D721Med (cell line): ENCODE data around the gene ATG9B.

Experiments
- DNase-seq: peaks from one replicate; pipeline ENCODE4 v3.0.0; 2011; ENCODE audit warnings: low spot score; ENCODE audit not compliant: insufficient read length
- FAIRE-seq: peaks from 2 replicates; lab custom pipeline; 2011; peaks lifted over from hg19 to GRCh38; lab: Jason Lieb, UNC
- CTCF ChIP-seq: IDR thresholded peaks from 2 replicates; pipeline ENCODE4 v1.5.1; 2012; ENCODE audit warnings: mild to moderate bottlenecking, control low read depth; ENCODE audit not compliant: insufficient read depth; ENCODE audit errors: missing control alignments

ATG9B gene

GRCh38 chr7:151008511-151009323 is 15.6 kb downstream of the ATG9B start:
- TF ChIP-seq CTCF, result peak; percentile 78
- FAIRE-seq, result no peak
- DNase-seq, result no peak

GRCh38 chr7:151008143-151008510 is 16.2 kb downstream of the ATG9B start:
- DNase-seq, result no peak

GRCh38 chr7:151007469-151007898 is 16.8 kb downstream of the ATG9B start:
- FAIRE-seq (no peak), DNase-seq (no peak)
- TF ChIP-seq CTCF, result no peak

More at GRCh38 chr7:151008143-151008510, 16.2 kb downstream of the ATG9B start:
- no peak for FAIRE-seq
- no peak for TF ChIP-seq CTCF

- DNase-seq (no peak), FAIRE-seq (no peak)
- no peak for TF ChIP-seq CTCF
Observed at GRCh38 chr7:151006590-151007300, 17.5 kb downstream of the ATG9B start.

GRCh38 chr7:151005566-151005965 is 18.7 kb downstream of the ATG9B start:
- no peak for TF ChIP-seq CTCF
- no peak for FAIRE-seq
- no peak for DNase-seq

GRCh38 chr7:151003572-151003971 is 20.7 kb downstream of the ATG9B start:
- no peak for FAIRE-seq
- TF ChIP-seq CTCF, result no peak
- DNase-seq, result no peak
